GM21360 (cell line): ENCODE results near the gene HDAC4.

Source experiments
- ATAC-seq: cut with Tn5 transposase; IDR thresholded peaks from one replicate; pipeline ENCODE4 v1.9.1; 2021; ENCODE audit warnings: mild to moderate bottlenecking, moderate library complexity; ENCODE audit not compliant: unreplicated experiment

The HDAC4 gene

GRCh38 chr2:239244625-239245024 lies 156.2 kb downstream of the HDAC4 start:
- no peak for ATAC-seq

- no peak for ATAC-seq
Measured at GRCh38 chr2:239241431-239241960, 159.3 kb downstream of the HDAC4 start.

- ATAC-seq, result no peak
Measured at GRCh38 chr2:239240414-239240881, 160.4 kb downstream of the HDAC4 start.

- no peak for ATAC-seq
Measured at GRCh38 chr2:239239607-239240413, 161.0 kb downstream of the HDAC4 start.

- ATAC-seq, result no peak
Measured at GRCh38 chr2:239238839-239239606, 161.8 kb downstream of the HDAC4 start.

- ATAC-seq, result no peak
Measured at GRCh38 chr2:239238381-239238780, 162.4 kb downstream of the HDAC4 start.

- no peak for ATAC-seq
Measured at GRCh38 chr2:239236808-239237205, 164.0 kb downstream of the HDAC4 start.

- no peak for ATAC-seq
Measured at GRCh38 chr2:239236043-239236807, 164.6 kb downstream of the HDAC4 start.

- ATAC-seq, result no peak
Measured at GRCh38 chr2:239235311-239235710, 165.5 kb downstream of the HDAC4 start.

GRCh38 chr2:239234191-239235175 lies 166.3 kb downstream of the HDAC4 start:
- no peak for ATAC-seq

- no peak for ATAC-seq
Measured at GRCh38 chr2:239233576-239233975, 167.2 kb downstream of the HDAC4 start.

GRCh38 chr2:239232195-239232578 lies 168.6 kb downstream of the HDAC4 start:
- ATAC-seq, result no peak

GRCh38 chr2:239231231-239232194 lies 169.3 kb downstream of the HDAC4 start:
- no peak for ATAC-seq

GRCh38 chr2:239230318-239231052 lies 170.3 kb downstream of the HDAC4 start:
- ATAC-seq, result no peak

GRCh38 chr2:239229545-239230279 lies 171.1 kb downstream of the HDAC4 start:
- ATAC-seq, result no peak

- no peak for ATAC-seq
Measured at GRCh38 chr2:239227661-239228371, 173.0 kb downstream of the HDAC4 start.
